Neutrophil (primary cell): ENCODE data around the gene SLIRP.

ENCODE experiments used
- H3K27ac ChIP-seq: fragments of 200-600 bp; sonication (generic); 2 replicates; pipeline ENCODE4 v1.5.1; 2016; ENCODE audit warnings: mild to moderate bottlenecking, moderate library complexity
- H3K27me3 ChIP-seq: fragments of 200-600 bp; sonication (generic); 2 replicates; pipeline ENCODE4 v1.6.0; 2016; ENCODE audit warnings: mild to moderate bottlenecking
- H3K36me3 ChIP-seq: fragments of 200-600 bp; sonication (generic); 2 replicates; pipeline ENCODE4 v1.5.1; 2017
- H3K4me1 ChIP-seq, 2 experiments: fragments of 200-600 bp in 1 of 2; sonication (generic) in 1 of 2; 1 replicate in 1 of 2; 2 replicates in 1 of 2; pipeline versions ENCODE4 v1.5.1 to v1.6.1; 2013 to 2016; ENCODE audit warnings: low read depth in 1 of 2, low read length in 1 of 2, mild to moderate bottlenecking in 1 of 2, moderate library complexity in 1 of 2; ENCODE audit not compliant: control insufficient read depth in 1 of 2, insufficient read depth in 1 of 2
- H3K4me3 ChIP-seq, 2 experiments: fragments of 200-600 bp in 1 of 2; sonication (generic) in 1 of 2; 1 replicate in 1 of 2; 2 replicates in 1 of 2; pipeline ENCODE4 v1.5.1; 2013 to 2016; ENCODE audit warnings: low read depth in 1 of 2, low read length in 1 of 2, mild to moderate bottlenecking in 1 of 2, moderate library complexity in 1 of 2
- H3K9me3 ChIP-seq: fragments of 200-600 bp; sonication (generic); 2 replicates; pipeline ENCODE4 v1.5.1; 2016
- CTCF ChIP-seq: fragments of 200-600 bp; sonication (generic); IDR thresholded peaks from 2 replicates; pipeline ENCODE4 v1.5.1; 2016; ENCODE audit warnings: antibody characterized with exemption

The SLIRP gene

GRCh38 chr14:77673193-77673592, 34.7 kb upstream of the SLIRP start:
- Histone ChIP-seq H3K4me3 (no peak overlapping the region), H3K4me1 (no peaks in the 10 kb centered on the region), H3K27ac (no peak overlapping the region), H3K36me3 (peaks cover 44% of the 10 kb centered on the region), H3K9me3 (no peaks in the 10 kb centered on the region), H3K27me3 (no peaks in the 10 kb centered on the region)
- no peak for TF ChIP-seq CTCF

- no peaks in the 10 kb centered on the region for H3K9me3 ChIP-seq
- H3K27me3 ChIP-seq = no peaks in the 10 kb centered on the region
- H3K4me1 ChIP-seq = no peaks in the 10 kb centered on the region
- no peak overlapping the region for H3K27ac ChIP-seq
- H3K36me3 ChIP-seq = peaks cover 54% of the 10 kb centered on the region
- no peak for TF ChIP-seq CTCF
- H3K4me3 ChIP-seq = no peak overlapping the region
Observed at GRCh38 chr14:77674931-77675330, 33.0 kb upstream of the SLIRP start.

DNA sequence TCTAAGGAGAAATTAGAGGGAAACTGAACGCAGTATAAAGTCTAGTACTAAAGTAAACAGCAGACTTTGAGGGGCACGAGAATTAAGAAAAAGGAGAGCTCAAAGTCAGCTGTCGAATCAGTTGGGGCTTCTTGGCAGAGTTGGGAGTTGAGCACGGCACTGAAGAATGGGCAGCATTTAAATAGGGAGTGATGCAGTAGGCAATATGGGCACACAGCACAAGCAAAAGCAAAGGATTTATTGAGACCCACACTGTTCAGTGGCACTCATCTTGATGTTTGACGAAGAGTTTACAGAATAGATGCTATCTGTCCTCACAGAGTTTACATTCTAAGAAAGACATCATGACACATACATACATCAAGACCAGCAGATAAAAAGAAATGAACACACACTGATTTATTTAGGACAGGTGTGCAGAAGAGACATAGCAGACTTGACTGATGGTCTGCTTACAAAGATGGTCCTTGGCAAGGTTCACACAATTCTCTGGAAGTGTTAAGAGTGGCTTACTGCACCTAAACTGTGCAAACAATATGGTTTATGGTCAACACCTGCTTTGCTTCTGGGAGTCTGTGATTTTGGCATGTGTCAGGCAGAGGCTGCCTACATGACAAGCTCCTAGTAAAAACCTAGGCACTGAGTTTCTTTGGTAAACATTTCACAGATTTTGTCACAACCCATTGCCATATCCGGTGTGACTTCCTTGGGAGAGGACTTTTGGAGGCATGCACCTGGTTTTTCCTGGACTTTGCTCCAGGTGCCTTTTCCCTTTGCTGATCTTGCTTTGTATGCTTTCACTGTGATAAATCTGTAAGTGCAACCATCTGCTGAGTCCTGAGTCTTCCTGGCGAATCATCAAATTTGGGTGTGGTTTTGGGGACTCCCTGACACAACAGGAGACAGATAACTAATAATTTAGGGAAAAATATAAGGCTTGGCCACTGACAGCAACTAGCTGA, 26.4 kb upstream of the SLIRP start:
- Histone ChIP-seq H3K27ac (no peak overlapping the region), H3K4me1 (no peaks in the 10 kb centered on the region), H3K36me3 (peaks cover 18% of the 10 kb centered on the region), H3K4me3 (no peak overlapping the region), H3K9me3 (no peaks in the 10 kb centered on the region), H3K27me3 (no peaks in the 10 kb centered on the region)
- TF ChIP-seq CTCF = no peak

DNA sequence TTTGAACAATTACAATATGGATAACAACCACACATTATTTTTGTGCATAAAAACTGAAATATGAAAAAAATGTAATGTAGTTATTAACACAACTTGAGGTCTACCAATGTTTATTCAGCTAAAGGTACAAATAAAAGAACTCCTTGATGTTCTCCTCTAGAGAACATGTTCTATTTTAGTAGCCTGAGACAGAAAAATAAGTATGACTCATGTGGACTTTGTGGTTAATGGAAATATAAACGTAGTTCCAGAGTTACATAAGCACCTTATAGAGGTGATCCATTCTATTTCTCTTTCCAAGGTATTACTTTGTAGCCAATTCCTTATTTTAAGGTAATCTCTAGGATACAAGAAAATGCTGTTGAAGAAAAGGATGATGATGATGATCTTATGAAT, 25.7 kb upstream of the SLIRP start:
- peaks cover 18% of the 10 kb centered on the region for H3K36me3 ChIP-seq
- no peak overlapping the region for H3K27ac ChIP-seq
- no peak for TF ChIP-seq CTCF

GRCh38 chr14:77691259-77691658, 16.6 kb upstream of the SLIRP start:
- Histone ChIP-seq H3K36me3 (peaks cover 43% of the 10 kb centered on the region), H3K4me3 (no peak overlapping the region), H3K4me1 (no peaks in the 10 kb centered on the region), H3K27ac (no peak overlapping the region), H3K9me3 (no peaks in the 10 kb centered on the region), H3K27me3 (no peaks in the 10 kb centered on the region)
- TF ChIP-seq CTCF = no peak

More for the DNA sequence above, 25.7 kb upstream of the SLIRP start:
- Histone ChIP-seq H3K27me3 (no peaks in the 10 kb centered on the region), H3K4me1 (no peaks in the 10 kb centered on the region), H3K4me3 (no peak overlapping the region), H3K9me3 (no peaks in the 10 kb centered on the region)
